Measurements from ENCODE around the gene IRX1.

DNA sequence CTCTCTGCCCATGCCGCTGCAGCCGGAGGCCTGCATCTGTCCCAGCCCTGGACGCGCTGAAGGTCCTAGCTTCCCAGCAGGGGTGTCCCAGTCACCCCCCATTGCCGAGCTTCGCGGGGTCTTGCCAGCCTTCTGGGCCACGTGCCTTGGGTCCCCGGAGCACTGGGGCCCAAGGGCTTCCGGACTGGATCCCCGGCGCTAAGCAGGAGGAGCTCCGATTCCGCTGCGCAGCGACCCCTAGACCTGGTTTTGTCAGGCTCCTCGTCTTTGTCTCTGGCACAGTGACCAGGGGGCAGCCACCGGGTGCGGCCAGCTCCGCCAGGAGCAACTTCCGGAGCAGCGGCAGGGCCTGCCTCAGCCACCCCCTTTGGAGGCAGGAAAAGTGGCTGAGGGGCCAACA is 3.3 kb upstream of the IRX1 start:
- TF ChIP-seq, protein P1, sequence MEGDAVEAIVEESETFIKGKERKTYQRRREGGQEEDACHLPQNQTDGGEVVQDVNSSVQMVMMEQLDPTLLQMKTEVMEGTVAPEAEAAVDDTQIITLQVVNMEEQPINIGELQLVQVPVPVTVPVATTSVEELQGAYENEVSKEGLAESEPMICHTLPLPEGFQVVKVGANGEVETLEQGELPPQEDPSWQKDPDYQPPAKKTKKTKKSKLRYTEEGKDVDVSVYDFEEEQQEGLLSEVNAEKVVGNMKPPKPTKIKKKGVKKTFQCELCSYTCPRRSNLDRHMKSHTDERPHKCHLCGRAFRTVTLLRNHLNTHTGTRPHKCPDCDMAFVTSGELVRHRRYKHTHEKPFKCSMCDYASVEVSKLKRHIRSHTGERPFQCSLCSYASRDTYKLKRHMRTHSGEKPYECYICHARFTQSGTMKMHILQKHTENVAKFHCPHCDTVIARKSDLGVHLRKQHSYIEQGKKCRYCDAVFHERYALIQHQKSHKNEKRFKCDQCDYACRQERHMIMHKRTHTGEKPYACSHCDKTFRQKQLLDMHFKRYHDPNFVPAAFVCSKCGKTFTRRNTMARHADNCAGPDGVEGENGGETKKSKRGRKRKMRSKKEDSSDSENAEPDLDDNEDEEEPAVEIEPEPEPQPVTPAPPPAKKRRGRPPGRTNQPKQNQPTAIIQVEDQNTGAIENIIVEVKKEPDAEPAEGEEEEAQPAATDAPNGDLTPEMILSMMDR (IDR thresholded peaks at IDR 0.05), result no peak
- TF ChIP-seq POLR2A (IDR thresholded peaks at IDR 0.05), result no peak

All from body of pancreas (tissue), 4 donors.